ENCODE data around the gene MGAT5B.
A peak's percentile ranks its signal among the peaks of the same experiment; 100 is the strongest.
"Not testable (repeated sequence)": the region's sequence is repeated elsewhere in the genome, so short reads cannot be mapped to it uniquely, and the experiment has no call there.

MGAT5B gene, protein sequence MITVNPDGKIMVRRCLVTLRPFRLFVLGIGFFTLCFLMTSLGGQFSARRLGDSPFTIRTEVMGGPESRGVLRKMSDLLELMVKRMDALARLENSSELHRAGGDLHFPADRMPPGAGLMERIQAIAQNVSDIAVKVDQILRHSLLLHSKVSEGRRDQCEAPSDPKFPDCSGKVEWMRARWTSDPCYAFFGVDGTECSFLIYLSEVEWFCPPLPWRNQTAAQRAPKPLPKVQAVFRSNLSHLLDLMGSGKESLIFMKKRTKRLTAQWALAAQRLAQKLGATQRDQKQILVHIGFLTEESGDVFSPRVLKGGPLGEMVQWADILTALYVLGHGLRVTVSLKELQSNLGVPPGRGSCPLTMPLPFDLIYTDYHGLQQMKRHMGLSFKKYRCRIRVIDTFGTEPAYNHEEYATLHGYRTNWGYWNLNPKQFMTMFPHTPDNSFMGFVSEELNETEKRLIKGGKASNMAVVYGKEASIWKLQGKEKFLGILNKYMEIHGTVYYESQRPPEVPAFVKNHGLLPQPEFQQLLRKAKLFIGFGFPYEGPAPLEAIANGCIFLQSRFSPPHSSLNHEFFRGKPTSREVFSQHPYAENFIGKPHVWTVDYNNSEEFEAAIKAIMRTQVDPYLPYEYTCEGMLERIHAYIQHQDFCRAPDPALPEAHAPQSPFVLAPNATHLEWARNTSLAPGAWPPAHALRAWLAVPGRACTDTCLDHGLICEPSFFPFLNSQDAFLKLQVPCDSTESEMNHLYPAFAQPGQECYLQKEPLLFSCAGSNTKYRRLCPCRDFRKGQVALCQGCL

DNA sequence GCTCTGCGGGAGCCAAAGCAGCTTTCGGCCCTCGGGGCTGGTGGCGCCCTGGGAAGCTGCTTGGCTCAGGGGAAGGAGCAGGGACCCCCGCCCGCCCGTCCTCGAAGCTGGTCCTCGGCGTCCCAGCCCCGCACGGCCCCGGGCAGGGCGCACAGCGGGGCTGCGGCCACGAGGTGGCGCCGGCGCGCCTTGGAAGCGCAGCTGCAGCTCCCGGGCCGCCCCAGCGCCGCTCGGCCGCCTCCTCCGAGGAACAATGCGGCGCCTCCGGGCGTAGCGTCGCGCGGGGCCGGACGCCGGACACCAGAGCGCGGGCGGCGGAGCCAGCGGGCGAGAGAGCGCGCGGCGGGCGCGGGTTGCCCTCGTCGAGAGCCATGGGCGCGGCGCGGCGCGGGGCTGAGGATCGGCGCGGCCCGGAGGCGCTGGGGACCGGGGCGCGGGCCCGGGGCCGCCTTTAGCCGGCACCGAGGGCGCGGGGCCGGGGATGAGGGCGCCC, at the start of gene MGAT5B:
TSS of gene MGAT5B (plus strand) at position 229 of the 493 bp plus-strand sequence. CDS start 626 bp downstream, outside the sequence.
- DNase-seq (ENCODE audit: low read depth in 2 of 2) = peak in 1 of 2 experiments; percentile 37

DNA sequence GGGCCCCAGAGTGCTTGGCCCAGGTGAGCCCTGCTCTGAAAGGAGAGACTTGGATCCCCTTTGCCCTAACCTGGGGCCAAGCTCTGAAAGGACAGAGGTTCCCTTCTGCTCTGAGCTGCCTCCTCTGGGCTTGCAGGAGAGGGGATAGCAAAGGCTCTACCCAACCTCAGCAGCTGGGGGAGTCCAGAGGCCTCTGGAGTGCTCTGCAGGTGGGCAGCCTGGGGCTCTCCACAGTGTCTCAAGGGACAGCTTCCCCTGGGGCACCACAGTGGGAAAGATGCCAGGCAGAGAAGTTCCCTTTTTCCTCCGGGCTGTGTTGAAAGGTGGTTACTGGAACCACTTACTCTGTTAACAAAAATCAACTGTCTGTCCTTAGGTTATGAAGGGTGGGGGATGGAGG, 48.2 kb upstream of the MGAT5B start:
- no peak for DNase-seq (ENCODE audit: low read depth in 2 of 2)

DNA sequence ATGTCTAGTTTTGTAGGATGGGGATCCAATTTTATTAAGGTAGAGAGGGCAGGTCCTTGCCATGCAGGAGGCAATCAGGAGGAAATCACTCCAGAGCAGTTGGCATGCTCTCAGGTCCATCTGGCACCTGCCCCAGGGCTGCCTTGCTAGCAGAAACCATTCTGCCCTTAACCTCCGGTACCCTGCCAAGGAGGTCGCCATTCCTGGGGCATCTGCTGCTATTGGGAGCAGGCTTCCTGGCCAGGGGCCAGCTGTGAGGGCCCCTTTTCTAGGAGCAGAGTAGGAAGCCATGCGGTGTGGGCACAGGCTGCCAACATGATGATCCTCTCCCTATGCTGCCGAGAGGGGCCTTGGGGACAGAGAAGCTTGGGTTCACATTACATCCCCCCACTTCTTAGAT, 47.6 kb upstream of the MGAT5B start:
- no peak for DNase-seq (ENCODE audit: low read depth in 2 of 2)

DNA sequence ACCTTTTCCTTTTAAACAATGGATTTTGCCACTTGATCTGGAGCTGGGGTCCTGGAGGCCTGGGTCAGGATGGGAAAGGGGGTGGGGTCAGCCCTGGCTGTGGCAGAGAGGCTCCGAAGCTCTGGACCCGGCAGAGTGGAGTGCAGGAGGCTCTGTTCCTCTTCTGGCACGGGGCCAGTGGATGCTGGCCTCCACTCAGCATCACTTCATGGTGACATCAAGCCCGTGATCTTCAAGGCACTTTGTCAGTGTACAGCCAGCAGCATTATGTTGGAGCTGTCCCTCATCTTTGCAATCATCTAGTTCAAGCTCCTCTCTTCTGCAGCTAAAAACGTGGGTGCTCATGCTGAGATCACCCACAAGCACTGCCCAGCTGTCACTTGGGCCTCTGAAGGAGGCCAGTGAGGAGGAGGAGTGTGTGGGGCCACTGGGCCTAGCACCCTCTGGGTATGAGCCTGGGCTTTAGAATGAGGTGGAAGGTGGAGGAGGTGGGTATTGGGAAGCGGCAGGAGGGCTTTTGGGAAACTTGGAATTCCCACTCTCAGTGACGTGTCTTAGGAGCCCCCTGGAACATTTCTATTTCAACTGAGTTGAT, 45.9 kb upstream of the MGAT5B start:
- no peak for DNase-seq (ENCODE audit: low read depth in 2 of 2)

DNA sequence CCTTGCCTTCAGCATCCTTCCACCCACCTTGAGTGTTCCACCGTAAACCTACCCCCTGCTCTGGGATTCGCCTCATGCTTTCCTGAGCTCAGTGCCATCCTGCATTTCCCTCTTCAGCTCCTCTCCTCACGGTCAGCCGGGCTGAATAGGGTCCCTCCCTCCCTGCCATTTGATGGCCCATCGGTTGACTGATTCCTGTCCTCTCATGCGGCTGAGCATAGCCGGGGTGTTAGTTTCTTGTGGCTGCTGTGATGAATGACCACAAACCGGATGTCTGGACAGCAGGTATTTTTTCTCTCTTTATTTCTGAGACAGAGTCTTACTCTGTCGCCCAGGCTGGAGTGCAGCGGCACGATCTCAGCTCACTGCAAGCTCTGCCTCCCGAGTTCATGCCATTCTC, 44.1 kb upstream of the MGAT5B start:
- no peak for DNase-seq (ENCODE audit: low read depth in 2 of 2)

DNA sequence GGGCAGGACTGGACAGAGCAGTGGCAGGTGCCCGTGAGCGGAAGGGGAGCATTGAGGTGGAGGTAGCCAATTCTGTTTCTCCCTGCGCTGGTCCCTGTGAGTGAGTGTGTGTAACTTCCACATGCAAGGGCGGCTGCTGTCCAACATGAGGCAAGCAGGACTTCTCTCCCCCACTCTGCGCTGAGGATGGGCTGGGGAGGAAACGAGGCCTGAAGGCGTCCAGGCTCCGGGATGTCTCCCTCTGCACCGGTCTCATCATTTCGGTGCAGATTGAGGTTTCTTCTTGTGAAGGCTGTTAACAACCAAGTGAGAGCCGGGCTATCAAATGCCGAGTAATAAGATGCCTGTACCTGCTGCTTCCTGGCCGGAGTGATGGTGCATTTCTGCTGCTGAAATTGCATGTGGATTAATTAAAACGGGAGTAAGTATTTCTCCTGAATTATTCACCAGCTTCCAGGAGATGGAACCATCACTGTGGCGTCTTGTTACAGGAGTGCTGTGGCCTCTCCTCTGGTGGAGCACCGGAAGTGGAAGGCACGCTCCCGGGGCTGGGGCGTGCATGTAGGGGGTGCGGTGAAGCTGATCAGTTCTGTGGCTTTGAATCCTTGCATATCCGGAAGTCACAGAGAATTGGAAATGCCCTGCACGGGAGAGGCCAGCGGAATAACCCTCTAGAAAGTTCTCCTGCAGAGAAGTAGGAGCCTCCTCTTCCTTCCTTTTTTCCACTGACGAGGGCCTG, 41.7 kb upstream of the MGAT5B start:
- DNase-seq (ENCODE audit: low read depth in 2 of 2) = no peak

DNA sequence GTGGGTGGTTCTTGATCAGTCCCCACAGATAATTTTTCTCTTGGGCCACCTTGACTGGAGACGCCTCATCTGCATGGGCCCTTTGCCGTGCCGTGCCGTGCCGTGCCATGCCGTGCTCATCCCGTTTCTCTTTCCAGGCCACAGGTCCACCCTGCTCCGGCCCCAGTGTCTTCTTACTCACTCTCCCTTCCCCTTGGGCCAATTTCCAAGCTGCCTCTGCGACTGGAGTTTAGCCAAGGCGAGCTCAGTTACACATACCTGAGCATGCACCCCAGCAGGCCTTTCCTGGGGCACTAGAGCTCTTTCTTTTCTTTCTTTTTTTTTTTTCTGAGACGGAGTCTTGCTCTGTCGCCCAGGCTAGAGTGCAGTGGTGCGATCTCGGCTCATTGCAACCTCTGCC, 40.5 kb upstream of the MGAT5B start:
- DNase-seq (ENCODE audit: low read depth in 2 of 2) = no peak

DNA sequence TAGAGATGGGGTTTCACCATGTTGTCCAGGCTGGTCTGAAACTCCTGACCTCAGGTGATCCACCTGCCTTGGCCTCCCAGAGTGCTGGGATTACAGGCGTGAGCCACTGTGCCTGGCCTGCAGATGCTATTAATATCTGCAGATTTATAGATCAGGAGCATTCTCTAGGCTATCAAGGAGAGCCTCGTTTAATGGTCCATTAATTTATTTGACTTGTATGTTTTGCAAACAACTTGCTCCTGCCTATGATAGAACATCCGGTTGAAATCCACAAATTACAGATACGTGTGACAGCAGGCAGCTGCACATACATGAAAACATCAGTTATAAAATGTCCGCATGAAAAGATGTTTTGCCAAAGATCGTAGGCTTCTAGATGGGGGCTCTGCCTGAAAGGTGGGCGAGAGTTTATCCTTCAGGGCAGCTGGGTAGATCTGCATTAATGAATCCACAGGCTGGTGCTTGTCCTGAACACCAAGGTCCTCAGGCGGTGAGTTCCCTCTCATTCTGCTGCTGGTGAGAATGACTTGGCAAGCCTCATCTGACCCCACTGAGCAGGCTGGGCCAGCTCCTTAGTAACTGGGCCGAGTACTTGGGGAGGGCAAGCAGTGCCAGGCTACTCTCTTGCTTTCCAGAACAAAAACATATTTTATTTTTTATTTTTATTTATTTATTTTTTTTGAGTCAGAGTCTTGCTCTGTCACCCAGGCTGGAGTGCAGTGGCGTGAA, 37.1 kb upstream of the MGAT5B start:
- no peak for DNase-seq (ENCODE audit: low read depth in 2 of 2)

DNA sequence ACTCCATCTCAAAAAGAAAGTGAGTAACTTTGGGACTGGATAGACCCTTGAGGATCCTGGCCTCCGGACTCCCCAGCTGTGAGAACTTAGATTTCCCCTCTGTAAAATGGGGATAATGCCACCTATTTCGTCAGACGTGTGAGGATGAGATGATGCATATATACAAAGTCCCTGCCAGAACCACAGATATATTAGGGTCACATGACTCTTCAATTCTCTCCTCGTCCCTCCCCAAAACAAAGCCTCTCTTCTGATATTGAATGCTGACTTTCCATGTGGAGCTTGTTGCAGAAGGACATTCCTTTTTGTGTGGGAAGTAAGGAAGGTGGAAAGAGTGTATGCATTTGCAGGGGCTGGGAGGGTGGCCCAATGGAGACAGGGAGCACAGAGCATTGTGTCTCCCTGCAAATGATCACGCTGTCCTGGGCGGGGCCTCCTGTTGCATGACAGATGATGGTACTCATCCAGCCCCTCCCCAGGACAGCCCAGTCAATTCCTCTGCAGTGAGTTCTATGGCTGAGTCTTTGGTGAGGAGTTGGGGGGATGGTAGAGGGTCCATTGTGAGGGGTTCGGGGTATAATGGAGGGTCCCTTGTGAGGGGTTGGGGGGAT, 35.1 kb upstream of the MGAT5B start:
- no peak for DNase-seq (ENCODE audit: low read depth in 2 of 2)

DNA sequence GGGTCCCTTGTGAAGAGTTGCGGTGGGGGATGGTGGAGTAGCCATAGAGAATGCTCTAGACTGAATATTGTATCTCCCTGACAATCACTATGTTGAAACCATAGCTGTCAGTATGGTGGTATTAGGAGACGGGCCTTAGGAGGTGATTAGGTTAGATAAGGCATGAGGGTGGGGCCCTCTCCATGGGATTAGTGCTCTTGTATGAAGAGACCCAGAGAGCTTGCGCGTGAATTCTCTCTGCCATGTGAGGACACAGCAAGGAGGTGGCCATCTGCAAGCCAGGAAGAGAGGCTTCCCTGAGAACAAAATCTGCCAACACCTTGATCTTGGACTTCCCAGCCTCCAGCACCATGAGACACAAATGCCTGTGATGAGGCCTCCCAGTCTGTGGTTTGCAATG, 34.5 kb upstream of the MGAT5B start:
- DNase-seq (ENCODE audit: low read depth in 2 of 2) = no peak

DNA sequence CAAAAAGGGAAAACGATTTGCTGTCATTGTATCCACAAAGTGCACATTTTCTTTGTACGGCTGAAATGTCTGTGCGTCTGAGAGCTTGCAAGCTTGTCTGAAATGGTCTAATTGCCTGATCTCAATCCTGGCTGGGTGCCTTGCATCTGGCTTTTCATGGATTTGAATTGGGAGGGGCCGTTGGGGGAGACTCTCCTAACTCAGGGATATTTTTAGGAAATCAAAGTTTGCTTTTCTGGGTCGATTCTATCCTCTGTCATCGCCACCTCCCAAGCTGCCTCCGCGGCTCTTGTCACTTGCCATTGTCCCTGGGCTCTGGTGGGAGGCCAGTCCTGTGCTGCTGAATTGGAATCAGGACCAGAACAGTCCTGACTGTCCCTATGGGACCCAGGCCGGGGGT, 33.3 kb upstream of the MGAT5B start:
- DNase-seq (ENCODE audit: low read depth in 2 of 2) = no peak

DNA sequence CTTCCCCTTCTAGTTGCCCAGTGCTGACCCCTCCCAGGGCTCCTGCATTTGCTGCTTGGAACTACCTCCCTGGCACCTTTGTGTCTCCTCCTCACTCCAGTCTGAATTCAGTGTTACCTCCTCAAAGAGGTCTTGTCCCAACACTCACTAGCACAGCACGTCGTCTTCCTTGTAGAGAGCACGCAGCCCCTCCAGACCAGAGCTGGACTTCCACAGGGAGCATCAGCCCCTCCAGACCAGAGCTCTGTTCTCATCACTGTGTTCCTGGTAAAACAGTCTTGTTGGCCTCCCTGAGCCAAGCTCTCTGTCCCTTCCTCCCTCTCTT, 27.8 kb upstream of the MGAT5B start:
- no peak for DNase-seq (ENCODE audit: low read depth in 2 of 2)

DNA sequence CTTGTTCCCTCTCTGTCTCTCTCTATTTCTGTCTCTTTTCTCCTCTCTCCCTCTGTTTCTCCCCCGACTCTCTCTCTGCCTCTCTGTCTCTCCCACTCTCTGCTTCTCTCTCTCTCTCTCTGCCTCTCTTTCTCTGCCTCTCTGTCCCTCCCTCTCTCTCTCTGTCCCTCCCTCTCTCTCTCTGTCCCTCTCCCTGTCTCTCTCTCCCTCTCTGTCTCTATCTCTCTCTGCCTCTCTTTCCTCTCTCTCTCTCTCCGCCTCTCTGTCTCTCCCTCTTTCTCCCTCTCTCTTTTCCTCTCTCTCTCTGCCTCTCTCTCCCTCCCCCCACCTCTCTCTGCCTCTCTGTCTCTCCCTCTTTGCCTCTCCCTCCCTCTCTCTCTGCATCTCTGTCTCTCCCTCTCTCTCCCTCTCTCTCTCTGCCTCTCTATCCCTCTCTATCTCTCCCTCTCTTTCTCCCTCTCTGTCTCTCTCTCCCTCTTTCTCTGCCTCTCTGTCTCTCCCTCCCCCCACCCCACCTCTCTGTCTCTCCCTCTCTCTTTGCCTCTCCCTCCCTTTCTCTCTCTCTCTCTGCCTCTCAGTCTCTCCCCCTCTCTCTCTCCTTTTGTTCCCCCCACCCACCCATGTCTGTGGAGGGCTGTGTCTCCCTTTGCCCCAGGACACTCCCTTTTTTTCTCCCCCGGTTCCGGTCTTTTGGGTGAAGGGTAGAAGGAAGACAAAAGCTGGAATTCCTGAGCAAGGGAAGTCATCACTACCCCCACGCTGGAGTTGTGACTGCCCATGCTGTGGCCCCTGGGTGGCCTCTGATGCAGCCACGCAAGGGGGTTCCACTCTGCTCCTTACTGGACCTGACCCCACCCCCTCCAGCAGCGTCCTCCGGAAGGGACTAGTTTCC, 27.1 kb upstream of the MGAT5B start:
- no peak for DNase-seq (ENCODE audit: low read depth in 2 of 2)

DNA sequence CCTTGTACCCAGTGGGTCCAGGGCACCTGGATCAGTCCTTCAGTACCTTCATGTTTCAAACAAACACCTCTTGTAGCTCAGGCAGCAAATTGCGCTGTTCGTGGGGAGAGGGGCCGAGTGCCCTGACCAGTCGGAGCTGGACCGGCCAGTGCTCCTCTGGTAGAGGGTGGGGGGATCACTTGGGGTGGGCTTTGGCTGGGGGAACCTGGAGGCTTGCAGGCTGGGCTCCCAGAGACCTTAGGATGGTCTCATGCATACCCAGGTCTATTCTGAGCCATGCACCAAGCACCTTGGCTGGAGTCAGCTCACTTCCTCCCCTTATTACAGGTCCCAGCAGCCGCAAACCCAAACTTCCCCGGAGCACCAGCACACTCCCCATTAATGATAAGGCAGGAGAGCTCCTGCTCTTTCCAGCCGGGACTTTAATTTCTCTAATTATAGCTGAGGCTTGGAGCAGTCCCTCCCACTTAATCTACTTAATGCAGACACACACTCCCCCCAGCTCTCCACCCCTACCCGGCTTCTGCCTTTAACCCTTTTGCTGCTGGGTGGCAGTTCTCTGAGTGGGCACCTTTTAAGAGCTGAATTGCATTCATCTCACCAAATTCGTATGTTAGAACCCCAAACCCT, 26.3 kb upstream of the MGAT5B start:
- DNase-seq (ENCODE audit: low read depth in 2 of 2) = no peak

DNA sequence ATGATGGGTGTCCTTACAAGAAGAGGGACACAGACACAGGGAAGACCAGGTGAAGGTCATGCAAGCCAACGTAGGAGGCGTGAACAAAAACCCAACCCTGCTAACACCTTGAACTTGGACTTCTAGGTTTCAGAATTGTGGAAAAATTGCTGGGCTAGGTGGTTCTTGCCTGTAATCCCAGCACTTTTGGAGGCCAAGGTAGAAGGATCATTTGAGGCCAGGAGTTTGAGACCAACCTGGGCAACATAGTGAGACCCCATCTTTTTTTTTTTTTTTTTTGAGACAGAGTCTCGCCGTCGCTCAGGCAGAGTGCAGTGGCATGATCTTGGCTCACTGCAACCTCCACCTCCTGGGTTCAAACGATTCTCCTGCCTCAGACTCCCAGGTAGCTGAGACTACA, 25.1 kb upstream of the MGAT5B start:
- DNase-seq (ENCODE audit: low read depth in 2 of 2) = not testable (repeated sequence)

DNA sequence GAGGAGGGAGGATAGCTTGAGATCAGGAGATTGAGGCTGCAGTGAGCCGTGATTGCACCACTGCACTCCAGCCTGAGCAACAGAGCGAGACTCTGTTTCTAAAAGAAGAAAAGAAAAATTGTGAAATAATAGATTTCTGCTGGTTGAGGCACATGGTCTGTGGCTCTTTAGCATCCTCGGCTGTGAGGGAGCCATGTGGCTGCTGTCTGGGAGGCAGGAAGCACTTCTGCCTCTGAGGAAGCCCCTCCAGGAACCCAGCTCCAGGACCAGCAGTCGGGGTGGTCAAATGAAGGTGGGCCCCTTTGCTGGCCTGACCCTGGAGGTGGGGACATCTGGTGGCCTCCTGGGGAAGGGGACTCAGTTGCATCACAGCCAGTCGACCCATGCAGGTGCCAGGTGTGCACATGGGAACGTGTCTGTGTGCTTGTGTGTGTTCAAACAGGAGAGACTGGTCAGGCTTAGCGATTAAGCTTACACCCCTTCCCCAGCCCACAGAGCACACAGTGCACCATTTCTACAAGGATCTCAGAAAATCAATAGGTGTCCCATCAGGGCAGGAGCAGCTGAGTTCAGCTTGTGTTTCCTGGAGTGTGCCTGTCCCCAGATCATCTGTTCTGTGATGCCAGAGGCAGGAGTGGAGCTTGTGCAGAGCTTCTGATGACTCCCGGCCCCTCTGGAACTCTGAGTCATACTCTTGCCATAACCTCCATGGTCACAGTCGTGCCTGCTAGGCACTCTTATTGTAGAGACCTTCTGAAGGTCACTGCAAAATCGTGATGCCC, 24.3 kb upstream of the MGAT5B start:
- no peak for DNase-seq (ENCODE audit: low read depth in 2 of 2)

DNA sequence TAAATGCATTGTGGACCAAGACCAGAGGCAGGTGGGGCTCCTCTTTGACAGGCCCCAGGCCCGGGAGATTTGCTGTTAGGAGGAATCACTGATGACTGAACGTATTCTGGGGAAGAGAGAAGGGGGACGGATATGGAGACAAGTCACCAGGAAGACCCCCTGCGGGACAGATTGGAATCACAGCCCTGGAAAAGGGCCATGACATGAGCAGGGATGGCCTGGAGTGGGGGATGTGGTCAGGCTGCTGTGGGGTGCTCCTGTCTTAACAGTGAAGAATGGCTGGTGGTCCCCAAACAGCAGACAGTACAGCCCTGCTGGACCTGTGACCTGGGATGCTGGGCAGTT, 23.7 kb upstream of the MGAT5B start:
- DNase-seq (ENCODE audit: low read depth in 2 of 2) = no peak

DNA sequence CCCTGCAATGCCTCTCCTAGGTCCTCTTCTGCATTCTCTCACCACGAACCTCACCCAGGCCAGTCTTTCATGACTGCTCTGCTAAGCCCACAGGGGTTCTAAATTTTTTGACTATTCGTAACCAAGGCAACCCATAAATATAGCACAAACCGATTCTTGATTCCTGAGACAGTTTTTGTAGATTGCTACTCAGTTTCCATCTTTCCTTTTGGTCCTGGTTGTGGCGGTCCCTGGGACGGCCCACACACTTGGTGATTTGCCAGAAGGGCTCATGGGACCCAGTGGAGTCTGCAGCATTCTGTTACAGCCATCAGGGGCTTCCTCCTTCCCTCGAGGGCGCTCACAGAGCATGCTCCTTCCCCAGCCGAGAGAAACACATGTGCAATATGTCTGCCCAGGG, 23.4 kb upstream of the MGAT5B start:
- no peak for DNase-seq (ENCODE audit: low read depth in 2 of 2)

DNA sequence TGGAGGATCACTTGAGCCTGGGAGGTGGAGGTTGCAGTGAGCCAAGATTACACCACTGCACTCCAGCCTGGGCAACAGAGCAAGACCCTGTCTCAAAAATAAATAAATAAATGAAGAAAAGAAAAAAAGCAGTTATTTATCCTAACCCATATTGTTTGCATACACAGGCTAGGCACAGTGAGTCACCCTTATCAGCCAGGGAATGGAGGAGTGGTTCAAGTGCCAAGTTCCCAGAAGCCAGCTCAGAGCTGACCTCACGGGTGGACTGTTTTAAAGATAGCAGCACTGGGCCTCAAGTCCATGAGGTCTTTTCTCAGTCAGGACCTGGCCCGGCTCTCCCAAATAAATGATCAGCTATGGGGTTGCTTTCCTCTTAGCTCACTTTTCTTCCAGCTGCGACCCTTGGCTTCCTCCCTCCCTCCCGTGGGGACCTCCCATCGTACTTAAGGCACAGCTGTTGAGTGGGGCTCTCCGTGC, 22.6 kb upstream of the MGAT5B start:
- DNase-seq (ENCODE audit: low read depth in 2 of 2) = no peak
